Effector memory CD8-positive, alpha-beta T cell (primary cell): ENCODE measurements around the gene NGLY1.

Experiments used
- ATAC-seq: fragments of 150-1000 bp; cut with Tn5 transposase; replicated peaks from 2 replicates; pipeline ENCODE4 v1.10.0; 2021; ENCODE audit warnings: mild to moderate bottlenecking, moderate library complexity
- DNase-seq, 3 experiments: peaks; one replicate each; pipeline ENCODE4 v3.0.0; 2021
- H3K27ac Mint-ChIP-seq, 2 donors: one replicate each; pipeline ENCODE4 v1.8.0; 2022; ENCODE audit warnings: mild to moderate bottlenecking in 2 of 2, mixed read lengths in 2 of 2, moderate library complexity in 2 of 2
- H3K27me3 Mint-ChIP-seq, 2 donors: one replicate each; pipeline ENCODE4 v1.8.0; 2022; ENCODE audit warnings: mixed read lengths in 2 of 2
- H3K36me3 Mint-ChIP-seq: one replicate; pipeline ENCODE4 v1.8.0; 2022; ENCODE audit warnings: mild to moderate bottlenecking, moderate library complexity, mixed read lengths; ENCODE audit not compliant: insufficient read depth
- H3K4me1 Mint-ChIP-seq, 2 donors: one replicate each; pipeline ENCODE4 v1.8.0; 2022; ENCODE audit warnings: low read depth in 2 of 2, mixed read lengths in 2 of 2
- H3K4me3 Mint-ChIP-seq, 2 donors: one replicate each; pipeline ENCODE4 v1.8.0; 2022; ENCODE audit warnings: mild to moderate bottlenecking in 2 of 2, mixed read lengths in 2 of 2, moderate library complexity in 2 of 2
- H3K9me3 Mint-ChIP-seq, 2 donors: one replicate each; pipeline ENCODE4 v1.8.0; 2022; ENCODE audit warnings: mixed read lengths in 2 of 2

NGLY1 gene

DNA sequence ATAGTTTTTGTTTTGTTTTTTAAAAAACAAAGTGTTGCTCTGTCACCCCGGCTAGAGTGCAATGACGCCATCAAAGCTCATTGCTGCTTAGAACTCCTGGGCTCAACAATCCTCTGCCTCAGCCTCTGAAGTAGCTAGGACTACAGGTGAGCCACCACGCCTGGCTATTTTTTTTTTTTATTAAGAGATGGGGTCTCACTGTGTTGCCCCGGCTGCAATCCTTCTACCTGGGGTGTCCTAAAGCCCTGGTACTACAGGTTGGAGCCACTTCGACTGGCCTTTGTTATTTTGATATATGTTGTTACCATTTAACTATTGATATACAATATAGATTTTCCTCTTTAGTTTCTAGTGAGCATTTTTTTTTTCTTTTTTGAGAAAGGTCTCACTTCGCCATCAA, 2.6 kb downstream of the NGLY1 start:
- no peak for DNase-seq
- no peak for ATAC-seq
- Mint-ChIP-seq H3K4me3 (peak overlapping the region; percentile 85), H3K27ac (peak overlapping the region in 1 of 2 donors; percentile 49), H3K27me3 (no peaks in the 10 kb centered on the region), H3K36me3 (peaks cover 44% of the 10 kb centered on the region), H3K9me3 (no peaks in the 10 kb centered on the region), H3K4me1 (peaks cover 13 to 40% of the 10 kb centered on the region in 2 donors)

DNA sequence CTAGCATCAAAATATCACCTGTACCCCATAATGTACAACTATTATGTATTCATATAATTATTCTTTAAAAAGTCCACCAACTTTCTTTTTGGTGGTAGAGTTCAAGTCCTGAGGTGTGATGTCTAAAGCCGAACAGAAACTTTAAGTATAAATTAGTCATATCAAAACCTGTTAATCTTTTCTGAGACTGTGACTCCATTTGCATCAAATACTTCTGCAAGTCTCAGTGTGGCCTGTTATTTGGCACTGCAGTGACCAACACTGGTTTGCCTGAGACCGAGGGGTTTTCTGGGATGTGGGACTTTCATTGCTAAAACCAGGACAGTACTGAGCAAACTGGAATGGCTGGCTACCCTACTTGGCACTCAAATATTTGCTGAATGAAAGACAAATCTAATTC, 7.3 kb downstream of the NGLY1 start:
- no peaks in the 10 kb centered on the region for H3K27me3 Mint-ChIP-seq
- no peak overlapping the region for H3K4me3 Mint-ChIP-seq
- H3K4me1 Mint-ChIP-seq = peaks cover 17 to 32% of the 10 kb centered on the region in 2 donors
- no peak for ATAC-seq
- DNase-seq = no peak
- no peak overlapping the region for H3K27ac Mint-ChIP-seq
- no peaks in the 10 kb centered on the region for H3K9me3 Mint-ChIP-seq
- H3K36me3 Mint-ChIP-seq = peaks cover 55% of the 10 kb centered on the region

DNA sequence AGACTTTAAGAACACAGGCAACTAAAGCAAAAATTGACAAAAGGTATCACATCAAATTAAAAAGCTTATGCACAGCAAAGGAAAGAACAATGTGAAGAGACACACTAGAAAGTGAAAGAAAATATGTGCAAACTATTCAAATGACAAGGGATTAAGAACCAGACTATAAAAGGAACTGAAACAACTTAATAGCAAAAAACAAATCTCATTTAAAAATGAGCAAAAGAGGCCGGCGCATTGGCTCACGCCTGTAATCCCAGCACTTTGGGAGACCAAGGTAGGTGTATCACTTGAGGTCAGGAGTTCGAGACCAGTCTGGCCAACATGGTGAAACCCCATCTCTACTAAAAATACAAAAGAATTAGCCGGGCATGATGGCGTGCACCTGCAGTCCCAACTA, 14.4 kb downstream of the NGLY1 start:
- Mint-ChIP-seq H3K27me3 (no peaks in the 10 kb centered on the region), H3K9me3 (no peaks in the 10 kb centered on the region), H3K27ac (no peak overlapping the region), H3K36me3 (peaks cover 51% of the 10 kb centered on the region), H3K4me3 (no peak overlapping the region), H3K4me1 (peaks cover 19 to 30% of the 10 kb centered on the region in 2 donors)
- ATAC-seq (no peak), DNase-seq (no peak)

DNA sequence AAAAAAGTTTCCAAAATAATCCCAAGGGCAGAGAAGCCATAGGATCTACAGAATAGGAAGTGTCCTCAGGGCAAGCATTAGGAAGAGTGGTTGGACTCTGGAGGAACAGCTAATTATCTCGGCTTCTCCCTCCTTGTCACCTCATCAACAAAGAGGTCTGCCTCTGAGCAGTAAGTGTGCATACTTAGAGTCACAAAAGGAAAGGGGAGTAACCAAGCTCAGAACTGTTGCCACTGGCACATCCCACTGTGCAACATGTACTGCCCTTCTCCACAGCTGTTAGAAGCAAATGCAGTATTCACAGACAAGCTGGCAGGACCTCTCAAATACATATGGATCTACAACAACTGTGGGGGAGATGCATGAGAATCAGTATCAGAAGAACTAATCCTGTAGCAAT, 31.5 kb downstream of the NGLY1 start:
- H3K27ac Mint-ChIP-seq = no peak overlapping the region
- DNase-seq = no peak
- no peaks in the 10 kb centered on the region for H3K27me3 Mint-ChIP-seq
- no peaks in the 10 kb centered on the region for H3K9me3 Mint-ChIP-seq
- peaks cover 10 to 13% of the 10 kb centered on the region in 2 donors for H3K4me1 Mint-ChIP-seq
- ATAC-seq = no peak
- peaks cover 61% of the 10 kb centered on the region for H3K36me3 Mint-ChIP-seq
- H3K4me3 Mint-ChIP-seq = no peak overlapping the region

DNA sequence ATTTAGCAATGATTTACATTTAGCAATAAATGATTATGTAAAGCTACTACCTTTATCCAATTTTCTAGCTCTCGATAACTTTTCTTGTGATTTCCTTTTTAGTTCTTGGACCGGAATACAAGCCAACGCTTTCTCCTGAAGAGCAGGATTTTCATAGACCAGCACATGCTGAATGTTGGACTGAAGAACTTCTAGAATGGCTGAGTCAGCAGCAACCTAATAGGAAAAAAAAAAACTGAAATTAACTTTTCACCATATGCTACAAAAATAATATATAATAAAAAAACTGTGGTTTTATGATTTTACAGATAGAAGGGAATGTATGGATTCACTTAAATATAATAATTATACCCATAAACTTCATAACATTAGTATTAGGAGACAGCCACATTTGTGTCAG, 32.2 kb downstream of the NGLY1 start:
- peaks cover 64% of the 10 kb centered on the region for H3K36me3 Mint-ChIP-seq
- H3K9me3 Mint-ChIP-seq = no peaks in the 10 kb centered on the region
- DNase-seq (no peak), ATAC-seq (no peak)
- H3K4me1 Mint-ChIP-seq = peaks cover 8 to 11% of the 10 kb centered on the region in 2 donors
- no peak overlapping the region for H3K4me3 Mint-ChIP-seq
- no peaks in the 10 kb centered on the region for H3K27me3 Mint-ChIP-seq
- no peak overlapping the region for H3K27ac Mint-ChIP-seq

DNA sequence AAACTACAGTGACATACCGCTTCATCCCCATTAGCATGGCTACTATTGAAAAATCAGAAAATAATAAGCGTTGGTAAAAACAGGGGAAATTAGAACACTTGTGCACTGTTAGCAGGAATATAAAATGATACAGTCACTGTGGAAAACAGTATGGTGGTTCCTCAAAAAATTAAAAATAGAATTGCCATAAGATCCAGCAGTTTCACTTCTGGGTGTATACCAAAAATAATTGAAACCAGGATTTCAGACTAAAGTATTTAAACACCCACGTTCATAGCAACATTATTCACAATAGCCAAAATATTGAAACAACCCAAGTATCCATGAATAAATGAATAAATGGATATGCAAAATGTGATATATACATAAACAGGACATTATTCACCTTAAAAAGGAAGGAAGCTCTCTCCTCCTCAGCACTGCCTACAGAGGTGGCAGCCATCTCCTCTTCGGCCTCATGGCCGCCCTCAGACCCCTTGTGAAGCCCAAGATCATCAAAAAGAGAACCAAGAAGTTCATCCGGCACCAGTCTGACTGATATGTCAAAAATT, 34.1 kb downstream of the NGLY1 start:
- peaks cover 64% of the 10 kb centered on the region for H3K36me3 Mint-ChIP-seq
- peaks cover 4% of the 10 kb centered on the region in 2 donors for H3K4me1 Mint-ChIP-seq
- no peaks in the 10 kb centered on the region for H3K27me3 Mint-ChIP-seq
- no peaks in the 10 kb centered on the region for H3K9me3 Mint-ChIP-seq
- ATAC-seq (no peak), DNase-seq (no peak)
- H3K4me3 Mint-ChIP-seq = no peak overlapping the region
- peak overlapping the region in 1 of 2 donors; percentile 8 for H3K27ac Mint-ChIP-seq

DNA sequence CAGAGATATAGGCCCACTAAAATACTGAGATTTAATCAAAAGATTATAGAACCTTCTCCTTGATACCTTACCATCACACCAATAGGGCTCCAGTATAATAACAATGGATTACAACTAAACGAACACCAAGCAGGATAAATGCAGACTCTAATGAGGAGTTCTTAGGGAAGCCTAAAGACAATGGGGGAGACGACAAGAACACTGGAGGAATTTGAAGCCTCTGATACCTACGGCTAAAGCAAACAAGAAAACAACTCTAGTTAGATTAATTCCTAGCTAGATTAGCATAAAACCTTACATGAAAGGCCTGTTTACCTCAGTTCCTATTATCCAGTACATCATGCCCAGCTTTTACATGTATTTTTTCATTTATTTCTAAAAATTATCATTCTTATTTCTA, 35.1 kb downstream of the NGLY1 start:
- no peaks in the 10 kb centered on the region for H3K27me3 Mint-ChIP-seq
- no peak overlapping the region for H3K27ac Mint-ChIP-seq
- H3K36me3 Mint-ChIP-seq = peaks cover 65% of the 10 kb centered on the region
- ATAC-seq (no peak), DNase-seq (no peak)
- no peaks in the 10 kb centered on the region for H3K9me3 Mint-ChIP-seq
- H3K4me1 Mint-ChIP-seq = peaks cover 5 to 10% of the 10 kb centered on the region in 2 donors
- H3K4me3 Mint-ChIP-seq = no peak overlapping the region

DNA sequence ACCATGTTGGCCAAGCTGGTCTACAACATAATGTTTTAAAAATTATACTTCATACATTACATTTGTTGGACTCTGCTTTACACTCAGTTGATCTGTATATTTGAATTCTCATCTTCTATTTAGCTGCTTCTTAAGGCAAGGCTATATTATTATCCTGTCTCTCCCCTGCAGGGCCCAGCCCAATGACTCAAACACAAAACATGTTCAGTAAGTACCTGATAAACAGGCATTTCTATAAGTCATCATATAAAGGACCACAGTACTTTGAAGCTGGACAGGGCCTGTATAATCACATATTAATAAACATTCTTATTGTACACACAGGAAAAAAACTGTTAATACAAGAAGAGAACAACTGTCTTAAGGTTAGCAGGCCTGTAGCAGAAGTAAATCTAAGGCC, 36.2 kb downstream of the NGLY1 start:
- ATAC-seq = no peak
- DNase-seq = no peak
- peaks cover 59% of the 10 kb centered on the region for H3K36me3 Mint-ChIP-seq
- no peak overlapping the region for H3K4me3 Mint-ChIP-seq
- no peaks in the 10 kb centered on the region for H3K27me3 Mint-ChIP-seq
- no peaks in the 10 kb centered on the region for H3K9me3 Mint-ChIP-seq
- peaks cover 6 to 18% of the 10 kb centered on the region in 2 donors for H3K4me1 Mint-ChIP-seq
- no peak overlapping the region for H3K27ac Mint-ChIP-seq

DNA sequence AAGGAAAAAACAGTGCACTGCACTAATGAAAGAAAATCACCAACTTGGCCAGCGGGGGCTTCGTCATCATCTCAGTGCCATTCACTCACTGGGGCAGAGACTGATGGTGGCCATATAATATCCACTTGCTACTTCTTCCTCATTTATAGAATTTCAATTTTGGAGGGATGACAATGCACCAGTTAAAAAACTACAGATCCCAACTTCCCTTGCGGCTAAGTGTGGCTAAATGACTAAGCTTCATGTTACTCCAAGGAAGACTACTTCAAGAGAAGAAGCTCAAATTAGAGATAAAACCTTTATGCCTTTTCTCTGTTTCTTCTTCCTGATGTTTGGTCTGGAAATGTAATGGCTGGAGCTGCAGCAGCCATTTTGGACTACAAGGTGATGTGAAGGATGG, 38.8 kb downstream of the NGLY1 start:
- H3K9me3 Mint-ChIP-seq = no peaks in the 10 kb centered on the region
- no peak for DNase-seq
- no peak for ATAC-seq
- H3K4me1 Mint-ChIP-seq = peaks cover 6 to 25% of the 10 kb centered on the region in 2 donors
- H3K4me3 Mint-ChIP-seq = no peak overlapping the region
- peaks cover 50% of the 10 kb centered on the region for H3K36me3 Mint-ChIP-seq
- peak overlapping the region in 1 of 2 donors; percentile 86 for H3K27ac Mint-ChIP-seq
- H3K27me3 Mint-ChIP-seq = no peaks in the 10 kb centered on the region

DNA sequence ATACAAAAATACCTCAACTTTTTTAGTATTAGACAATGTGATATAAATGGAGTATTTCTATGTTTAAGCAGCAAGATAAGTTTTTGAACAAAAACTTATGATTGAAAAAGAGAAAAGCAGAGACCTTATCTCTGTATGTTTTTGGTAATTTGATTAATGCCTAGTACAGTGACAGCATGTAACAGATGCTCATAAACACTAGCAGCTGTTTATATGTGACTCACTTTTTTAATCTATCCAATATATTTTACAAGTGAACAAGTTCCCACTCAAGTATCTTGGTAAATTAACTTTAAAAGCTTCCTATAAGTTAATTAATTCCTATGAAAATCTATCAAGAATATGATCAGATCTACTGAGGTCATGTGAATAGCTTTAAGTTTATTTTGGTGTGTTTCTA, 55.1 kb downstream of the NGLY1 start:
- DNase-seq (no peak), ATAC-seq (no peak)
- no peak overlapping the region for H3K27ac Mint-ChIP-seq
- H3K36me3 Mint-ChIP-seq = peaks cover 33% of the 10 kb centered on the region
- no peaks in the 10 kb centered on the region for H3K4me1 Mint-ChIP-seq
- no peaks in the 10 kb centered on the region for H3K9me3 Mint-ChIP-seq
- H3K27me3 Mint-ChIP-seq = no peaks in the 10 kb centered on the region
- H3K4me3 Mint-ChIP-seq = no peak overlapping the region

DNA sequence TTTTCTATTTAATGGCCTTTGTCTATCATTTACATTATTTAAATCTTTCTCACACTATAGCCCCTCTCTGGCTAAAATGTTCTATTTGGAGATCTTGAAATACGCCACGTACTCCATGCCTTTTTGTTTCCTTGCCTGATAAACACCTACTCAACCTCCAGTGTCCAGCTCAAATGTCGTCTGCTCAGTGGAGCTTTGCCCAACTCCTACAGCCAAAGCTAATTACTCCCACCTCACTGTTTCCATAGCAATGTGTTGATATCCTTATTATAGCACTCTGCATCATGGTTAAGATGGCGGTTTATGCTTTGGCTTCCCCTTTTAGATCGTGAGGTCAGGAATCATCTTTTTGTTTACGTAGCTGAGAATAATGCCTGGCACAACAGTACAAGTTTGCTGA, 55.9 kb downstream of the NGLY1 start:
- ATAC-seq (no peak), DNase-seq (no peak)
- no peaks in the 10 kb centered on the region for H3K4me1 Mint-ChIP-seq
- H3K4me3 Mint-ChIP-seq = no peak overlapping the region
- peaks cover 25% of the 10 kb centered on the region for H3K36me3 Mint-ChIP-seq
- no peak overlapping the region for H3K27ac Mint-ChIP-seq
- no peaks in the 10 kb centered on the region for H3K27me3 Mint-ChIP-seq
- H3K9me3 Mint-ChIP-seq = no peaks in the 10 kb centered on the region

DNA sequence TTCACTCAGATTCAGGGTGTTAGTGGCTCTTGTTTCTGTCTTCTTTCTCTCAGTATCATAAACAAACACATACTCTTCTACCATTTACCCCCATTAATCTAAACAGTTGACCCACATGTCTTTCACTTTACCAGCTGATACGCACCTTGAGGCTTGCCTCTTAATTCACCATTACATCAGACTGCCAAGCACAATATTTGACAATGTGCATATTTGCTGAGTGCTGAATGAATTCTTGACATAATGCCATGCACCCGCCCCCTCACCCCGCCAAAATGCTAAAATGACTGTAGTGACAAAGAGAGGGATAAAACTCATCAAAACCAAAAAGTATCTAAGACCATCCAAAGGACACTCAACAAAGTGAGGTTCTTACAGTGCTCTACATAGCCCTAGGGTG, 57.4 kb downstream of the NGLY1 start:
- H3K36me3 Mint-ChIP-seq = peaks cover 18% of the 10 kb centered on the region
- no peaks in the 10 kb centered on the region for H3K27me3 Mint-ChIP-seq
- ATAC-seq = no peak
- no peak for DNase-seq
- H3K4me3 Mint-ChIP-seq = no peak overlapping the region
- no peaks in the 10 kb centered on the region for H3K4me1 Mint-ChIP-seq
- no peaks in the 10 kb centered on the region for H3K9me3 Mint-ChIP-seq
- peak overlapping the region; percentile 12 to 39 for H3K27ac Mint-ChIP-seq

DNA sequence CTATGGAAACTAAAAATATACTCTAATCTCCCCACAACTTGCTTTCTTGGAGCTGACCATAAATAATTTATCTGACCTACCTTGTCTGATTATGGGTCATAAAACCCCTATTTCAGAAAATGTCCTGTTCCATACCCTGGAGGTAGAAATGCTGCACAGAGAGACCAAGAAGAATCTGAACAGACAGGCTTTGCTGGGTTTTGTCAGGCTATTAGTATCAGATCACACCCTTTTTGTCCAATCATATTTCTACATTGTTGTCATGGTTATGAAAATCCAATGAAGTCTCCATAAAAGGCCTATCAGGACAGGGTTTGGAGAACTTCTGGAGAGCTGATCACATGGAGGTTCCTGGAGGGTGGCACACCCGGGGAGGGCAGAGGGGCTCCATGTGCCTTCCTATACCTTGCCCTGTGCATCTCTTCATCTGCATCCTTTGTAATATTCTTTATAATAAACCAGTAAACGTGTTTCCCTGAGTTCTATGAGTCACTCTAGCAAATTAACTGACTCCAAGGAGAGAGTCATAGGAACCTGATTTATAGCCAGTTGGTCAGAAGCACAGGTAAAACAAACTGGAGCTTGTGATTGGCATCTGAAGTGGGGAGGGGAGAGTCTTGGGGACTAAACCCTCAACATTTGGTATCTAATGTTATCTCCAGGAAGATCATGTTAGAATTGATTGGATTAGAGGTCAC, 58.1 kb downstream of the NGLY1 start:
- DNase-seq (no peak), ATAC-seq (no peak)
- H3K4me3 Mint-ChIP-seq = no peak overlapping the region
- no peaks in the 10 kb centered on the region for H3K27me3 Mint-ChIP-seq
- no peaks in the 10 kb centered on the region for H3K4me1 Mint-ChIP-seq
- H3K36me3 Mint-ChIP-seq = peaks cover 18% of the 10 kb centered on the region
- peak overlapping the region in 1 of 2 donors; percentile 39 for H3K27ac Mint-ChIP-seq
- H3K9me3 Mint-ChIP-seq = no peaks in the 10 kb centered on the region

DNA sequence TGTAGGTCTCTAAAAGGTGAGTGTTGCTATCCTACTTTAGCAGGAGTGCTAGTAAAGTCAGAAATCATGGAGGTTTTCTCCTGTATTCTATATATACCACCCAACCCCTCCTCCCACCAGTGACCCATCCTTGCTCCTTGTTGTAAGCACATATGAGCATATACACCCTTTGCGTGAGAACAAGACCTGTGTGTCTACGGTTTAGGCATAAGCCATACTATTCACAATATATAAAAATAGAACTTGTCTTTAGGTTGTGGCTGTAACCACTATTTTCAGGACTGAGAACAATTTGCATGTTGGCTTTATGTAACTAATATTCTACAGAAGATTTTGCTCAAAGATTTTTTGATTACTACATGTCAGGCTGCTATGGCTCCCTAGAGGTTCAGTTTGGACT, 59.4 kb downstream of the NGLY1 start:
- Mint-ChIP-seq H3K36me3 (peaks cover 14% of the 10 kb centered on the region), H3K4me1 (no peaks in the 10 kb centered on the region), H3K4me3 (no peak overlapping the region), H3K27me3 (no peaks in the 10 kb centered on the region), H3K27ac (peak overlapping the region in 1 of 2 donors; percentile 4), H3K9me3 (no peaks in the 10 kb centered on the region)
- DNase-seq (no peak), ATAC-seq (no peak)
